Type B pancreatic cell (in vitro differentiated cells): Measurements from ENCODE around the gene RNF39. TPM values are rescaled to one million over a fixed set of nuclear protein-coding genes. Genes with fewer than 3 reads are reported as not detected.

ENCODE experiments used
- DNase-seq: peaks from one replicate; pipeline ENCODE4 v3.0.0; 2021; ENCODE audit warnings: mixed read lengths; ENCODE audit not compliant: unreplicated experiment; ENCODE audit errors: extremely low spot score
- H3K27ac Mint-ChIP-seq: 2 replicates; pipeline ENCODE4 v1.8.0; 2021; ENCODE audit warnings: mild to moderate bottlenecking, mixed read lengths
- H3K27me3 Mint-ChIP-seq: 2 replicates; pipeline ENCODE4 v1.8.0; 2021; ENCODE audit warnings: mixed read lengths
- H3K36me3 Mint-ChIP-seq: 2 replicates; pipeline ENCODE4 v1.8.0; 2021; ENCODE audit warnings: mixed read lengths
- H3K4me1 Mint-ChIP-seq: one replicate; pipeline ENCODE4 v1.8.0; 2021; ENCODE audit warnings: mixed read lengths; ENCODE audit not compliant: unreplicated experiment
- H3K4me3 Mint-ChIP-seq: 2 replicates; pipeline ENCODE4 v1.8.0; 2021; ENCODE audit warnings: mild to moderate bottlenecking, mixed read lengths
- H3K9me3 Mint-ChIP-seq: 2 replicates; pipeline ENCODE4 v1.8.0; 2021; ENCODE audit warnings: mixed read lengths
- total RNA-seq: library from RNA; stranded (reverse); gene quantifications from 2 replicates; pipeline ENCODE4 v1.2.1, GENCODE V29; 2021; ENCODE audit warnings: low replicate concordance
- TF ChIP-seq, protein P1 (sequence below): fragments of 200-600 bp; sonication (generic); conservative IDR thresholded peaks from 2 replicates; pipeline ENCODE4 v1.5.0; 2021; ENCODE audit warnings: antibody characterized with exemption, mild to moderate bottlenecking

RNF39 gene
- total RNA-seq, 1 donor from 2014 or later, result 1.5 TPM

DNA sequence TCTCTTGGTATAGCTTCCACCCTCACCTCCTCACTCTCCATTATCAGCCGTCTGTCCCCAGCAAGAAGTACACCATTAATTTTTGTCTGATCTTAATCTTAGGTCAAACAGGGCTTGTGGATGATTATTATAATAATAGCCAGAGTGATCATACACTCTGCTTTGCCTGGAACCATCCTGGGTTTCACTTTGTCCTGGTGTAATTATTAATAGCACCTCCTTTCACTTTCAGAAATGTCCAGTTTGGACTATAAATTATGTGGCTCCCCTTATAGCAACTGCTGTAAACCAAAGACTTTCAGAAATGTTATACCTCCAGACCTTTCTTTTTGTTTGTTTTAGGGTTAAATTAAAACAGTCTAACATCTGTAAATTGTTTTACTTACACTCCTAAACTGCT lies 38.3 kb upstream of the RNF39 start:
- DNase-seq, result no peak

DNA sequence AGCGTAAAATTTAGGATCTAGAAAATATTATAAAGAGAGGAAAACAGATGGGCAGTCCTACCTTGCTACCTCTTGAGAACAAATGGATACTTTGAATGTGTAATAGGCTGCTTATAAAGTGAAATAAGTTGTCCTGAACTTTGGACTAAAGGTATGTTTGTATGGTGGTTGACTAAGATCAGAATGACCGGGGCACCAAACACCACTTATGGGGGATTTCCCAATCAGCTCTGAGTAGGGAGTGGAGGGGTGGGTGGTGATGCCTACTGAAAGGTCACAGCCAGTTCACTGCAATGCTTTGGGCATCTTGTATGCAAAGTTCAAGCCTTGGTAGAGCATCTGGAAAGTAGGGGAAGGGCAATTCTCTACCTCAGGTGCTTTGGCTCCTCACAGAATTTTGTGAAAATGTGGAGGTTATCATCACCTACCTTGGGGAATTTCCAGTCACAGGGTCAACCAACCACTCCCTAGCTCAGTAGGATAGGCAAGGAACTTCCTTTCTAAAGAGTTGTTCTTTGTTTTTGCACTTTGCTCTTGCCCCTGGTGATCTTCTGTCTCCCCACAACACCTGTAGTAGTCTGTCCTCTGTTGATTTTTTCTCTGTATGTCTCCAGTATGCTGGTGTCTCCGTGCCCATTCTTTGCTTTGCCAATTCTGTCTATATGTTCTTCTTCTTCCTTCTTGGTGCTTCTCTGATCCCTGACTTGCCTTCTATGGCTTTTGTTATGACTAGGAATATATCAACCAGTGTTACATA lies 37.6 kb upstream of the RNF39 start, which contains the start of gene TRIM31:
TSS of gene TRIM31 (minus strand) at position 88 of the 757 bp plus-strand sequence. CDS start 285 bp downstream, outside the sequence.
- H3K27ac Mint-ChIP-seq, result no peak within 1 kb of the TSS
- no peak for DNase-seq
- H3K27me3 Mint-ChIP-seq, result peaks cover 68% of the 10 kb centered on the region
- H3K4me1 Mint-ChIP-seq, result no peaks in the 10 kb centered on the region
- no peaks in the 10 kb centered on the region for H3K36me3 Mint-ChIP-seq
- no peak within 1 kb of the TSS for H3K4me3 Mint-ChIP-seq
- TF ChIP-seq, protein P1, sequence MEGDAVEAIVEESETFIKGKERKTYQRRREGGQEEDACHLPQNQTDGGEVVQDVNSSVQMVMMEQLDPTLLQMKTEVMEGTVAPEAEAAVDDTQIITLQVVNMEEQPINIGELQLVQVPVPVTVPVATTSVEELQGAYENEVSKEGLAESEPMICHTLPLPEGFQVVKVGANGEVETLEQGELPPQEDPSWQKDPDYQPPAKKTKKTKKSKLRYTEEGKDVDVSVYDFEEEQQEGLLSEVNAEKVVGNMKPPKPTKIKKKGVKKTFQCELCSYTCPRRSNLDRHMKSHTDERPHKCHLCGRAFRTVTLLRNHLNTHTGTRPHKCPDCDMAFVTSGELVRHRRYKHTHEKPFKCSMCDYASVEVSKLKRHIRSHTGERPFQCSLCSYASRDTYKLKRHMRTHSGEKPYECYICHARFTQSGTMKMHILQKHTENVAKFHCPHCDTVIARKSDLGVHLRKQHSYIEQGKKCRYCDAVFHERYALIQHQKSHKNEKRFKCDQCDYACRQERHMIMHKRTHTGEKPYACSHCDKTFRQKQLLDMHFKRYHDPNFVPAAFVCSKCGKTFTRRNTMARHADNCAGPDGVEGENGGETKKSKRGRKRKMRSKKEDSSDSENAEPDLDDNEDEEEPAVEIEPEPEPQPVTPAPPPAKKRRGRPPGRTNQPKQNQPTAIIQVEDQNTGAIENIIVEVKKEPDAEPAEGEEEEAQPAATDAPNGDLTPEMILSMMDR, result no peak
- no peaks in the 10 kb centered on the region for H3K9me3 Mint-ChIP-seq

More for the DNA sequence above, 38.3 kb upstream of the RNF39 start:
- Mint-ChIP-seq H3K27me3 (peaks cover 66% of the 10 kb centered on the region), H3K27ac (no peak overlapping the region), H3K36me3 (no peaks in the 10 kb centered on the region), H3K9me3 (no peaks in the 10 kb centered on the region), H3K4me1 (no peaks in the 10 kb centered on the region), H3K4me3 (no peak overlapping the region)
- TF ChIP-seq, protein P1, result no peak

DNA sequence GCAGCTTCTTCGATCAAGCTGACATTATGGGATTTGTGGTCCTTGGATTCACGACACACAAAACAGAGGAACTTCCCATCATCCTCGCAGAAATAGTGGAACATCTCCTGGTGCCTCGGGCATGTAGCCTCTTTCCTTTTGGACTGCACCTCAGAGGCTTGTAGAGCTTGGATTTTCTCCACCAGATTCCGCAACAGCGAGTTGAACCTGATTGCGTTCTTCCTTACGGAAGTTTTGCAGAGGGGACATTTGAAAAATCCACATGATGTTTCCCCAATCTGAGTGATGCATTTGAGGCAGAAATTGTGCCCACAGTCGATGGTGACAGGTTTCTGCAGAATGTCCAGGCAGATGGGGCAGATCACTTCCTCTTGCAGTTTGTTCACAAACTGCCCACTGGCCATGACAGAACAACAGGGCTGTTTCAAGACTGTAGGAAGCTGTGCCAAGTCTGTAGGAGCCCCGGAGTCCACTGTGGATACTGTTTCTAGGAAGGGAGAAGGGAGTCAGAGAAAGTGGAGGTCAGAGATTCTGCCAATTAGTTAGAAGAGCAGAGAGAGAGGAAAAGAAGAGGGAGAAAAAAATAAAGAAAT lies 36.9 kb upstream of the RNF39 start:
- Mint-ChIP-seq H3K27me3 (peaks cover 71% of the 10 kb centered on the region), H3K9me3 (no peaks in the 10 kb centered on the region), H3K4me1 (no peaks in the 10 kb centered on the region), H3K27ac (no peak overlapping the region), H3K36me3 (no peaks in the 10 kb centered on the region), H3K4me3 (no peak overlapping the region)
- DNase-seq, result no peak
- TF ChIP-seq, protein P1, result no peak

DNA sequence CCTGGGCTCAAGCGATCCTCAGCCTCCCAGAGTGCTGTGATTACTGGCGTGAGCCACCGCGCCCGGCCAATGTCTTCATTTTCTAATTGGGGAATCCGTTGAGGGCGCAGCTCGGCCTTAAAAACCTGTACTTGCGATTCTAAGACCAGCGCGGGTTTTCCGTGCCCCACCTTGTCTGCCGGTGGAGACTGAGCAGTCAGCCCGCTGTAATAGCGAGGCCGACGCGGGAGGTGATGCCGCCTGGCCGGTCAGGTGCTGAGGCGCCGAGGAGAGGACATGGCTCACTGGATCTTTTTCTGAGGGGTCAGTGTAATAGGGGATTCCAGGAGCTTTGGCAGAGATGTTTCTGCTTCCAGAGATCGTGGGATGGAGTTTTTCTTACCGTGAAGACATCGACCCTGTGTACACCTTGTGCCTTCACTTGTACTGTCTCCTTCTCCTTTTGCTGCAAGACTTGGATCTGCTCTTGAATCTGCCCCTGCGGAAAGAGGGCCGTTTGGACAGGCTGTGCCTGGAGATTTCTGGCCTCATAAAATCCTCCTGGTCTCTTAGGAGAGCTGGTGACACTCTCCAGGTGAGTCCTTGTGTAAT lies 35.8 kb upstream of the RNF39 start:
- no peak overlapping the region for H3K4me3 Mint-ChIP-seq

DNA sequence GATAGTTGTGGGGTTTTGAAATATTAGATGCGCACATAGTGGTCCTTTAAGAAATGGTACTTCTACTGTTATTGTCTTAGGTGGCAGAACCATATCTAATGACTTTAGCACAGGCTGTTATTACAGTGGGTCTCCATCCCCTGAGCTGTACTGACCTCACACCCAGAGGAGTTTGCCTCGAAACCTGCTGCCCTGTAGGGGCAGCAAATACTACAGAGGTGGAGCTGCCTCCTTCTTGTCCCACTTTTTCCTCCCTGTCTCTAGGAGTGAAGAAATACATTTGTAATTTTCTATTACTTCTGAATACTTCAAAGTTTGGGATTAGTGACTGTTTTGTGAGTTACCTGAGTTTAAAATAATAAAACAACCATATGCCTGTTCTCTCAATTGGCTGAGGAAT lies 29.1 kb upstream of the RNF39 start:
- Mint-ChIP-seq H3K27me3 (peaks cover 80% of the 10 kb centered on the region), H3K4me3 (no peak overlapping the region), H3K36me3 (no peaks in the 10 kb centered on the region), H3K4me1 (peaks cover 18% of the 10 kb centered on the region), H3K27ac (no peak overlapping the region), H3K9me3 (no peaks in the 10 kb centered on the region)
- DNase-seq, result no peak
- TF ChIP-seq, protein P1, result no peak

More for the DNA sequence above, 35.8 kb upstream of the RNF39 start:
- no peak for DNase-seq
- no peaks in the 10 kb centered on the region for H3K4me1 Mint-ChIP-seq
- no peaks in the 10 kb centered on the region for H3K9me3 Mint-ChIP-seq
- no peak overlapping the region for H3K27ac Mint-ChIP-seq
- TF ChIP-seq, protein P1, result no peak
- H3K36me3 Mint-ChIP-seq, result no peaks in the 10 kb centered on the region
- H3K27me3 Mint-ChIP-seq, result peaks cover 81% of the 10 kb centered on the region
